AG09309 (cell line): Measurements from ENCODE around the gene PHKB.
"Not testable (repeated sequence)": the region's sequence is repeated elsewhere in the genome, so short reads cannot be mapped to it uniquely, and the experiment has no call there.

Experiments
- DNase-seq: peaks from one replicate; pipeline ENCODE4 v3.0.0-alpha.2; 2010; ENCODE audit warnings: low read depth
- H3K4me3 ChIP-seq: 2 replicates; pipeline ENCODE4 v1.5.1; 2011; ENCODE audit warnings: mild to moderate bottlenecking, low read depth, low read length, moderate library complexity; ENCODE audit not compliant: control insufficient read depth
- TF ChIP-seq, protein P1 (sequence below): IDR thresholded peaks from 2 replicates; pipeline ENCODE4 v1.5.1; 2011; ENCODE audit warnings: mild to moderate bottlenecking, low read depth, low read length, inconsistent platforms; ENCODE audit not compliant: insufficient read depth, control insufficient read depth; ENCODE audit errors: missing control alignments

Gene PHKB

DNA sequence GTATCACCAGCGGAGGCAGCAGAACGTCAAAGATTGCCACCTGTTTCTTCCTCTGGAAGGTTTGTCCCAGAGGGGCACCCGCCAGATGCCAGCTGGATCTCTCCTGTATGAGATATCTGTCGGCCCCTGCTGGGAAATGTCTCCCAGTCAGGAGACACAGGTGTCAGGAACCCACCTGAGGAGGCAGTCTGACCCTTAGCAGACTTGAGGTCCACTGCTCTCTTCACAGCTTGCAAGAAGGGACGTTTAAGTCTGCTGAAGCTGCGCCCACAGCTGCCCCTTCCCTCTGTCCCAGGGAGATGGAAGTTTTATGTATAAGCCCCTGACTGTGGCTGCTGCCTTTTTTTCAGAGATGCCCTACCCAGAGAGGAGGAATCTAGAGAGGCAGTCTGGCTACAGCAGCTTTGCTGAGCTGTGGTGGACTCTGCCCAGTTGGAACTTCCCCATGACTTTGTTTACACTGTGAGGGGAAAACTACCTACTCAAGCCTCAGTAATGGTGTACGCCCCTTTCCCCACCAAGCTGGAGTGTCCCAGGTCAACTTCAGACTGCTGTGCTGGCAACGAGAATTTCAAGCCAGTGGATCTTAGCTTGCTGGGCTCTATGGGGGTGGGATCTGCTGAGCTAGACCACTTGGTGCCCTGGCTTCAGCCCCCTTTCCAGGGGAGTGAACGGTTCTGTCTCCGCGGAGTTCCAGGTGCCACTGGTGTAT is 92.9 kb downstream of the PHKB start:
- H3K4me3 ChIP-seq, result no peak overlapping the region
- DNase-seq, result no peak
- TF ChIP-seq, protein P1, sequence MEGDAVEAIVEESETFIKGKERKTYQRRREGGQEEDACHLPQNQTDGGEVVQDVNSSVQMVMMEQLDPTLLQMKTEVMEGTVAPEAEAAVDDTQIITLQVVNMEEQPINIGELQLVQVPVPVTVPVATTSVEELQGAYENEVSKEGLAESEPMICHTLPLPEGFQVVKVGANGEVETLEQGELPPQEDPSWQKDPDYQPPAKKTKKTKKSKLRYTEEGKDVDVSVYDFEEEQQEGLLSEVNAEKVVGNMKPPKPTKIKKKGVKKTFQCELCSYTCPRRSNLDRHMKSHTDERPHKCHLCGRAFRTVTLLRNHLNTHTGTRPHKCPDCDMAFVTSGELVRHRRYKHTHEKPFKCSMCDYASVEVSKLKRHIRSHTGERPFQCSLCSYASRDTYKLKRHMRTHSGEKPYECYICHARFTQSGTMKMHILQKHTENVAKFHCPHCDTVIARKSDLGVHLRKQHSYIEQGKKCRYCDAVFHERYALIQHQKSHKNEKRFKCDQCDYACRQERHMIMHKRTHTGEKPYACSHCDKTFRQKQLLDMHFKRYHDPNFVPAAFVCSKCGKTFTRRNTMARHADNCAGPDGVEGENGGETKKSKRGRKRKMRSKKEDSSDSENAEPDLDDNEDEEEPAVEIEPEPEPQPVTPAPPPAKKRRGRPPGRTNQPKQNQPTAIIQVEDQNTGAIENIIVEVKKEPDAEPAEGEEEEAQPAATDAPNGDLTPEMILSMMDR, result no peak

DNA sequence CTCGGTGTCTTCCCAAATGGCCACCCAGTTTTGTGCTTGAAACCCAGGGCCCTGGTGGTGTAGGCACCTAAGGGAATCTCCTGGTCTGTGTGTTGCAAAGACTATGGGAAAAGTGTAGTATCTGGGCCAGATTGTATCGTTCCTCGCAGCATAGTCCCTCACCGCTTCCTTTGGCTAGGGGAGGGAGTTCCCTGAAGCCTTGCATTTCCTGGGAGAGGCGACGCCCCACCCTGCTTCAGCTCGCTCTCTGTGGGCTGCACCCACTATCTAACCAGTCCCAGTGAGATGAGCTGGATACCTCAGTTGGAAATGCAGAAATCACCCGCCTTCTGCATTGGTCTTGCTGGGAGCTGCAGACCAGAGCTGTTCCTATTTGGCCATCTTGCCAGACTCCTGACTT is 93.5 kb downstream of the PHKB start:
- not testable (repeated sequence) for H3K4me3 ChIP-seq, DNase-seq

DNA sequence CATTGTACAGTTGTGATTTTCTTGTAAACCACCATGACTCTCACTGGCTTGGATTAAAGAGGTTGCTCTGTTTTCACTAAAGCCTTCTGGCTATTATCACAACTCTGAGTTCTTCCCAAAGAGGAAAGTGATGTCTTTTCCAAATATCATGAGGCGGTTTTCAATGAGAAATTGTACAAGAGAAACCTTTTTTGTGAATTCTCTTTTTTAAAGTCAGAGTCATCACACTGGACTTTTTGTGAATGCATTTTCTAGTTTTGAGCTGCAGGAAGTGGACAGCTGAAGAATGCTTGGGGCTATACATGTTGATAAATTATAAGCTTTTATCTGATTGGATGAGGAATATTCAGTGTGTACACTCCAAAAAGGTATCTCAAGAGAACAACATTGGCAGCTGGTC is 100.2 kb downstream of the PHKB start:
- TF ChIP-seq, protein P1, result no peak
- H3K4me3 ChIP-seq, result no peak overlapping the region
- DNase-seq, result no peak

DNA sequence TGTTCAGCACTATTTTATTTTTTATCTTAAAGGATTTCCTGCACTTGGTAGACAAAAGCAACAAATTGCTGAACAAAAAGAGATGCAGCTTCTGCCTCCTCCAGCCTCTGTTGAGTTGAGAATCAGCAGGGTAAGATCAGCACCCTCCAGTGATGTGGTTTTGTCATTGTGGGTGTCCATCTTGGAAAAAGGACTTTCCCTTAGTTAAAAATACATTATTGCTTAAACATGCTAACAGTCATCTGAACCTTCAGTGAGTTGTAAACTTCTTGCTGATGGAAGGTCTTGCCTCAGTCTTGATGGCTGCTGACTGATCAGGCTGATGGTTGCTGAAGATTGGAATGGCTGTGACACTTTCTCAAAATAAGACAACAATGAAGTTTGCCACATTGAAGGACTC is 101.2 kb downstream of the PHKB start:
- no peak for DNase-seq
- no peak overlapping the region for H3K4me3 ChIP-seq
- TF ChIP-seq, protein P1, result no peak

DNA sequence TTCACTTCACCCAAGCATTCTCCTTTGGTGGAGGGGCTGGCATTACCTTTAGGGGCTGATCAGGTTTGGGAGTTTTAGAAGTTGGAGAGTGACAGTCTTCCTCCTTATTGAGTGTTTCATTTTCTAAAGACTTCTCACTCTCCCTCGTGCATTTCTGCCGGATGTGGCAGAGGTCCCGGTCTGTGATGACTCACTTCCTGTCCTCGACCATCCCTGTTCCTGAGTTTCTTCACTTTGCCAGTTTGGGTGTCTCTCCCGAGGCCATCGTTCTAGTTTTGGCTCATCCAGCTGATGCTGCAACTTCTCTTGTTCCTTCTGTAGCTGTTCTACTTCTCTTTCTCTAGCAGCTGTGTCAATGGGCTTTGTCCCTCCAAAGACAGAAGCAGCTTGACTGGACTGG is 104.3 kb downstream of the PHKB start:
- DNase-seq, result no peak
- TF ChIP-seq, protein P1, result no peak
- no peak overlapping the region for H3K4me3 ChIP-seq

DNA sequence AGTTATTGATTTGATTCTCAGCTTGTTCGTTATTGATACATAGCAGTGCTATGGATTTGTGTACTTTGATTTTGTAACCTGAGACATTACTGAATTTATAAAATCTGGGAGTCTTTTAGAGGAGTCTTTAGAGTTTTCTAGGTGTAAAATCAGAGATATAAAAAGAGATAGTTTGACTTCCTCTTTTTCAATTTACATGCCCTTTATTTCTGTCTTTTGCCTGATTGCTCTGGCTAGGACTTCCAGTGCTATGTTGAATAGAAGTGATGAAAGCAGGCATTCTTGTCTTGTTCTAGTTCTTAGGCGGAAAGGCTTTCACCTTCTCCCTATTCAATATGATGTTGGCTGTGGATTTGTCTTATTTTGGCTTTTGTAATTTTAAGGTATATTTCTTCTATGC is 106.2 kb downstream of the PHKB start:
- TF ChIP-seq, protein P1, result no peak
- H3K4me3 ChIP-seq, result no peak overlapping the region
- DNase-seq, result no peak

DNA sequence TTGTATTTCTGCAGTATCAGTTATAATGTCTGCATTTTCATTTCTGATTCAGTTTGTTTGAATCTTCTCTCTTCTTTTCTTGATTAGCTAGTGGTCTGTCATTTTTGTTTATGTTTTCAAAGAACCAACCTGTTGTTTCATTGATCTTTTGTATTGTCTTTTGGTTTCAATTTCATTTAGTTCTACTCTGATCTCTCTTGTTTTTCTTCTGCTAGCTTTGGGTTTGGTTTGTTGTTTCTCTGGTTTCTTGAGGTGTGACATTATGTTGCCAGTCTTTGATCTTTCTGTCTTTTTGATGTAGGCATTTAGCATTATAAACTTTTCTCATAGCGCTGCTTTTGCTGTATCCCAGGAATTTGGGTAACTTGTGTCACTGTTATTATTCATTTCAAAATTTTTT is 107.2 kb downstream of the PHKB start:
- no peak overlapping the region for H3K4me3 ChIP-seq
- no peak for DNase-seq
- TF ChIP-seq, protein P1, result no peak
